Measurements from ENCODE around the gene HSPB3.
"Not testable (repeated sequence)": the region's sequence is repeated elsewhere in the genome, so short reads cannot be mapped to it uniquely, and the experiment has no call there.

HSPB3 gene

DNA sequence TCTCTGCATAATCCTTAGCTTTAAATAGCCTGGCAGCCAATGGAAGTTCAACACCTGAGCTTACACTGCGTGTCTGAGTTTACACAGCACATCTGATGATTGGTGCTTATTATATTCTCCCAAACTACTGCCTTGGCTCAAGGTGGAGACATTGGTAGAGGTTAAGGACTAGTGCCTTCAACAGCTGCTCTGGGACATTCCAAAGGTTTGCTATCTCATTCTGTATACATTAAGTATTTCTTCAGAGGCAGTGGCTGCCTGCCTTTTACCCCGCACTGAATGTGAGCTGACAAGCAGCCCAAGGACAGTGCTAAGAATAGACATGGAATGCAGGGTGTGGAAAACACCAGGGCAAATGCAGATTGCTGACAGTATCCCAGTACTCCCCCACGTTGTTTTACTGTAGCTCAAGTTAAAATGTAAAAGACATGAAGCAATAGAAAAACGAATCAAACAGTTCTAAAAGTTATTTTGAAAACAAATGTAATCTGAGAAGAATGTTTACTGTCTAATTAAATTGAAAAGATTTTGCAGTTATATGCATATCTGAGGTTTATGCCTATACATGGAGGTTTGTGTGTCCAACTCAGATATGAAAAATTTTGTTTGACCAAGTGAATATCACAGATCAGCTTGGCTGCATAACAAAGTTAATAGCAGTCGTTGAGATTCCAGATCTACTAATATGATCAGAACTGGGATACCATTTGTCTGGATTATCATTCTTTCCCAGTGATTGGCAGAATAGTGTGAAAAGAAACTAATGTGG, 1.8 kb downstream of the HSPB3 start:
- DNase-seq (ENCODE audit: low read depth in 3 of 3) = no peak

GRCh38 chr5:54458221-54458620, 2.7 kb downstream of the HSPB3 start:
- DNase-seq (ENCODE audit: low read depth in 3 of 3) = no peak

- no peak for DNase-seq (ENCODE audit: low read depth in 3 of 3)
These were observed 4.9 kb downstream of the HSPB3 start for GRCh38 chr5:54460181-54460919.

- DNase-seq (ENCODE audit: low read depth in 3 of 3) = no peak
These were observed 6.8 kb downstream of the HSPB3 start for GRCh38 chr5:54462281-54462680.

- no peak for DNase-seq (ENCODE audit: low read depth in 3 of 3)
These were observed 8.2 kb downstream of the HSPB3 start for GRCh38 chr5:54463713-54464112.

DNA sequence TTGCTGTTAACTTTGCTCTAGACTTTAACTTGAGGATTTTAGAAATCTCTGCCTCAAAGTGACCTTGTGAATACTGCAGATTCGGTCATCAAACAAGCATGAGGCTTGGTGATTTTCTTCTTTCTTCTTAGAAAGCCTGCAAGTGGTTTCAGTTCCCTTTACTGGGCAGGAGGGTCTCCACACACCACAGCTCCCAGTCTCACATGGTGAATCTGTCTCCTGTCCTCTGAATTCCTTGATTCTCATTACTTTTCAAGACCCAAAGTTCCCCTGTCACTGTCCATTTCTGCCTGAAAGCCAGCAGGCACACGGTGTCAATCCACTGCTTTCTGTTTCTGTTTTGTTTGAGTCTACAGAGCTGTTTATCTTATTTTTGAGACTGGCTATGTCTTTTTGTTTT, 14.1 kb downstream of the HSPB3 start:
- DNase-seq (ENCODE audit: low read depth in 3 of 3) = no peak

GRCh38 chr5:54470128-54470527, 14.6 kb downstream of the HSPB3 start:
- DNase-seq (ENCODE audit: low read depth in 3 of 3) = no peak

DNA sequence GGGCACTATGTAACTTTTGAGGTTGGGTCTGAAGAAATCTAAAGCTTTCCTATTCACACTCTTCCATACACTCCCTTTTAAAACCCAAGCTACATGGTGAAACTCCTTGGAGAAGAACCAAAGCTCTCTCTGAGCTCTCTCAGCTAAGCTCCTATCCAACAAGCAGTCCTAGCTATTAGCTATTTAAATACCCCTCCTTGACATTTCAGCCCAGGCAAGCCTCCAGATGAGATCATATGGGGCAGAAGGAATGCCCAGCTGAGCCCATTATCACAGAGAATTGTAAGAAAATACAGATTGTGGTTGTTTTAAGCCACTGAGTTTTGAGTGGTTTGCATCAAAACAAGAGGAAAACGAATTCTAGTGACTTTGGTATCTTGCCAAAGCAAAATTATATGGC, 15.2 kb downstream of the HSPB3 start:
- no peak for DNase-seq (ENCODE audit: low read depth in 3 of 3)

- DNase-seq (ENCODE audit: low read depth in 3 of 3) = no peak
These were observed 15.9 kb downstream of the HSPB3 start for GRCh38 chr5:54471398-54471797.

DNA sequence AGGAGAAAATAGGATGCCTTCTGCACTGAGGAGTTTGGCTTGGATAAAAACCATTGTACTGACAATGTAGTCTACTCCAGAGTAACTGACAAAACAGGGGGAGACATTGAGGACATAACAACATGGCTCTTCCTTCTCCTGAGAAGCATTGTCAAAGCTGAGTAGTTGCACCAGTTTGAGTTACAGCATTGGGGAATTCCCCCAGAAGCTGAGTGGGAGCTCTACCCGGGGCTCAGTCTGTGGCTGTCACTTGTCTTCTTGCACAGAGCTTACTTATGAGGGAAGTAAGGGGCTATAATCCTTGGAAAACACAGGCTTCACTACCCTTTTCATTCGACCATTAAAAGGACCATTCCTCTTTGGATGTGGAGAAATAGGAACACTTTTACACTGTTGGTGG, 21.2 kb downstream of the HSPB3 start:
- no peak for DNase-seq (ENCODE audit: low read depth in 3 of 3)

GRCh38 chr5:54477941-54478478, 22.5 kb downstream of the HSPB3 start:
- no peak for DNase-seq (ENCODE audit: low read depth in 3 of 3)

GRCh38 chr5:54480296-54480695, 24.8 kb downstream of the HSPB3 start:
- DNase-seq (ENCODE audit: low read depth in 3 of 3) = no peak

- no peak for DNase-seq (ENCODE audit: low read depth in 3 of 3)
These were observed 28.9 kb downstream of the HSPB3 start for GRCh38 chr5:54484219-54484894.

- not testable (repeated sequence) for DNase-seq (ENCODE audit: low read depth in 3 of 3)
These were observed 30.2 kb downstream of the HSPB3 start for GRCh38 chr5:54485659-54486058.

GRCh38 chr5:54489648-54489979, 34.1 kb downstream of the HSPB3 start:
- DNase-seq (ENCODE audit: low read depth in 3 of 3) = not testable (repeated sequence)

- no peak for DNase-seq (ENCODE audit: low read depth in 3 of 3)
These were observed 35.8 kb downstream of the HSPB3 start for GRCh38 chr5:54491326-54491725.

DNA sequence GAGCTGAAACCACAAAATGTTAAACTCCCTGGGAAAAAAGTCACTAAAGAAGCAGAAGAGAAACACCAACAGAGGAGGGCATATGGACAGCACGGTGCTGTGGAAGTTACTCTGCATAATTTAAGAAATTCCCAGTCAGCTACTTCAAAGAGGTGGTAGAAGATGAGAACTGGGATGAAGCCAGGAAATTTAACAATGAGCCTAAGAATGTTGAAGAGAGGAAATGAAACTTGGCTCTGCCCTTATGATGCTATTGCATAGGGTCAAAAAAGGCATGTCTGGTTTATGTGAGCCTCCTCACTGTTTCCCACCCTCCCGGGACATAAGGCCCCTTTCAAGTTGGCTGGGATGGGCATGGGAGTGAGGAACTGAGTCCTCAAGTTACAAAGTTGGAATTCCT, 36.7 kb downstream of the HSPB3 start:
- DNase-seq (ENCODE audit: low read depth in 3 of 3) = no peak

DNA sequence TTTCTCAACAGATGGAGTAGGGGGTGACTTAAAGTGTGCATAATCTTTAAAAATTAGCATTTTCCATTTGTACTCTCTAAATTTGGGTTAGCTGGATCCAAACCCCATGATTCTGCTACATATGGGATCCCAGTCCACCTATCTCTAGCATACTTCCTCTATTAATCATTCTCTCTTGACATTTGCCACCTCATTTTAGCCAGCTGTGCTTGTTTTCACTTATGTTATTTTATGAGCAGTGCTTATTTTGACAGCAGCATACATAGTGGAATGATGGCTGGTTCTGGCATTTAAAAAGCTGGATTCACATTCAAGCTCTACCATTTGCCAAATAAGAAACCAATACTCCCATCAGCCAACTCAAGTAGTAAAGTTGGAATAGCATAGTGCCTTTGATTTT, 39.5 kb downstream of the HSPB3 start:
- DNase-seq (ENCODE audit: low read depth in 3 of 3) = no peak

Measured in stimulated activated CD4-positive, alpha-beta T cell treated with anti-CD3 and anti-CD28 coated beads, TNF-alpha, amount 100 ng/mL, for 24 hours (primary cell).